Fibroblast of pulmonary artery (primary cell): Measurements from ENCODE around the gene RDH13.

Experiments used
- DNase-seq: peaks from one replicate; pipeline ENCODE4 v3.0.0-alpha.2; 2010; ENCODE audit warnings: low read depth
- H3K4me3 ChIP-seq: replicated peaks from 2 replicates; pipeline ENCODE4 v1.5.1; 2011; ENCODE audit warnings: low read depth, mild to moderate bottlenecking, control low read depth, low read length, moderate library complexity
- CTCF ChIP-seq: IDR thresholded peaks from 2 replicates; pipeline ENCODE4 v1.5.1; 2011; ENCODE audit warnings: mild to moderate bottlenecking, control low read depth, low read length, inconsistent platforms; ENCODE audit errors: missing control alignments

The RDH13 gene

GRCh38 chr19:55089342-55089944, 26.5 kb upstream of the RDH13 start:
- no peak for DNase-seq
- no peak overlapping the region for H3K4me3 ChIP-seq
- TF ChIP-seq CTCF, result no peak

- H3K4me3 ChIP-seq, result no peak overlapping the region
- peak; percentile 54 for TF ChIP-seq CTCF
- DNase-seq, result peak; percentile 66
Observed at GRCh38 chr19:55088543-55089341, 25.8 kb upstream of the RDH13 start.

DNA sequence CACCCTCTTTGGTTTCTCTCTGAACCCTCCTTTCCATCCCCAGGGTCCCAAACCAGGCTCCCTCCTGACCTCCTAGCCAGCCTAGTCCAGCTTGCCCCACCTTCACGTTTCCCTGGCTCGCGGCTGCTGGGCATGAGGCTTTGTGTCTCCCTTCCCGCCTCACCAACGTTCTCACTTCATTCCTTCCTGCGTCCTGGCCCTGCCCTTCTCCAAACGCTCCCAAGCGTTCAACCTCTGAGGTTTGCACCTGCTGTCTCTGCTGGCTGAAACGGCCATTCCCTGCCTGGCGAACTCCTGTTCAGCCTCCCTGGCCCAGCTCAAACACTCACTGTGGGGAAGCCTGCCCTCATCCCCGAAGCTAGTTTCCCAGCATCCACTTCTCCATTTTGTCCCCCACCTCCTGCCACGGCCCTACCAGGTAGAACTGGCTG, 25.1 kb upstream of the RDH13 start:
- H3K4me3 ChIP-seq, result no peak overlapping the region
- no peak for TF ChIP-seq CTCF
- DNase-seq, result no peak

DNA sequence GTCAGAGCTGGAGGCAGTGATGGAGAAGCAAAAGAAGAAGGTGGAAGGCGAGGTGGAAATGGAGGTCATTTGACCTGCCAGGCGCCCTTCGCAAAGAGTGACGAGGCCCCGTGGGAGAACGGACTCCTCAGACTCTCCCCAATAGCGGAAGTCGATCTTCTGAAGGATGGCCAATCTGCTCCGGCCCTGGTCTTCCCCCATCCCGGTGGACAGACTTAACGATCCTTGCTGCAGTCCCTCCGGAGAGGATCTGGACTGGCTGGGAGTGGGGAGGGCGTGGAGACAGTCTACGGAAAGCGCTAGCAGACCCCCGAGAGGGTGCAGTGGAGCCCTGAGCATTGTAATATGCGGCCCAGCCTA, 24.6 kb upstream of the RDH13 start:
- H3K4me3 ChIP-seq, result peak overlapping the region; percentile 60
- no peak for TF ChIP-seq CTCF
- peak; percentile 26 for DNase-seq

GRCh38 chr19:55086730-55087541, 24.0 kb upstream of the RDH13 start:
- no peak for TF ChIP-seq CTCF
- peak; percentile 95 for DNase-seq
- peak overlapping the region; percentile 60 for H3K4me3 ChIP-seq

- no peak for DNase-seq
- no peak for TF ChIP-seq CTCF
Observed at GRCh38 chr19:55085923-55086715, 23.2 kb upstream of the RDH13 start.

More at GRCh38 chr19:55085923-55086715, 23.2 kb upstream of the RDH13 start:
- peak overlapping the region; percentile 60 for H3K4me3 ChIP-seq
